Kidney epithelial cell (primary cell): ENCODE results near the gene HELZ2. TPM values are rescaled to one million over a fixed set of nuclear protein-coding genes. Genes with fewer than 3 reads are reported as not detected.
"Not testable (repeated sequence)": the region's sequence is repeated elsewhere in the genome, so short reads cannot be mapped to it uniquely, and the experiment has no call there.

Source experiments
- DNase-seq: peaks from one replicate; pipeline ENCODE4 v3.0.0-alpha.2; 2010; ENCODE audit warnings: low read depth
- H3K27me3 ChIP-seq: 2 replicates; pipeline ENCODE4 v1.6.0; 2011; ENCODE audit warnings: low read length; ENCODE audit not compliant: control insufficient read depth, insufficient read depth
- H3K36me3 ChIP-seq: 2 replicates; pipeline ENCODE4 v1.5.1; 2011; ENCODE audit warnings: low read length; ENCODE audit not compliant: control insufficient read depth, insufficient read depth
- H3K4me3 ChIP-seq: 2 replicates; pipeline ENCODE4 v1.5.1; 2011; ENCODE audit warnings: low read depth, mild to moderate bottlenecking, control low read depth, low read length
- total RNA-seq: library from RNA; depleted of rRNA; stranded (reverse); fragments of >200 nt; gene quantifications from 2 replicates; pipeline ENCODE4 v1.2.3, GENCODE V29; 2015
- TF ChIP-seq, protein P1 (sequence below): IDR thresholded peaks from 2 replicates; pipeline ENCODE4 v1.5.1; 2011; ENCODE audit warnings: mild to moderate bottlenecking, moderate library complexity, low read length, control low read depth, inconsistent platforms; ENCODE audit not compliant: insufficient read depth, poor library complexity, severe bottlenecking

HELZ2 gene
- total RNA-seq, 1 donor from 2014 or later = 69.2 TPM

DNA sequence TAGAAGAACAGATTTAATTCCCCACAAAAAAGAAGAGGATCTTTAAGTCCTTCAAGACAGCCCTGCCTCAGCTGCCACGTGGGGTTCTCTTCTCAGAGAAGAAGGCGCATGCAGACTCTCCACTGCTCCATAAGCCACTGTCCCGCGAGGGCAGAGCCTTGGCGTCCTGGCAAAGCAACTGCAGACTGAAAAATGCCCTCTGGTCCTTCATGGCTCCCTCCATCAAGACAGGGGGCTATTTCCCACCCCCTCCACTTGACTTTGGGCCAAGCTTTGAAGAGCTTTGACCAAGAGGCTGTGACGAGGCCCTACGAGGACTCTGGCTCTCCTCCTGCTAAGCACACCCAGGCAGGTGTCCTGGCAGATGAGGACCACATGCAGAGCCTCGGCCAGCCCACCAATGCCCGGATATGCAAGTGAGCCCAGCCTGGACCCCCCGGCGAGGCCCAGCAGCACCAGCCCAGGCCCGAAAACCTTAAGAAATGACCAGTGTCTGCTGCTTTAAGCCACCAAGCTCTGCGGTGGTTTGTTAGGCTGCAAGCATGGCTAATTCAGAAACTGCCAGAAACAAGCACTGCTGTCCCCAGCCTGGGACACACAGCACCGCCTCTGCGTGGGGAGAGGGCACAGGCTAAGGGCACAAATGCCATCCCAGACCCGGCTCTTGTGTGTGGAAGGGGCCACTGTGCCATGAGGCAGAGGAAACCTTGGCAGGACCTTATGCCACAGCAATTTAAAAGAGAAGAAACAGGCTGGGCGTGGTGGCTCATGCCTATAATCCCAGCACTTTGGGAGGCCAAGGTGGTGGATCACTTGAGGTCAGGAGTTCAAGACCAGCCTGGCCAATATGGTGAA, 36.8 kb upstream of the HELZ2 start:
- DNase-seq = no peak
- TF ChIP-seq, protein P1, sequence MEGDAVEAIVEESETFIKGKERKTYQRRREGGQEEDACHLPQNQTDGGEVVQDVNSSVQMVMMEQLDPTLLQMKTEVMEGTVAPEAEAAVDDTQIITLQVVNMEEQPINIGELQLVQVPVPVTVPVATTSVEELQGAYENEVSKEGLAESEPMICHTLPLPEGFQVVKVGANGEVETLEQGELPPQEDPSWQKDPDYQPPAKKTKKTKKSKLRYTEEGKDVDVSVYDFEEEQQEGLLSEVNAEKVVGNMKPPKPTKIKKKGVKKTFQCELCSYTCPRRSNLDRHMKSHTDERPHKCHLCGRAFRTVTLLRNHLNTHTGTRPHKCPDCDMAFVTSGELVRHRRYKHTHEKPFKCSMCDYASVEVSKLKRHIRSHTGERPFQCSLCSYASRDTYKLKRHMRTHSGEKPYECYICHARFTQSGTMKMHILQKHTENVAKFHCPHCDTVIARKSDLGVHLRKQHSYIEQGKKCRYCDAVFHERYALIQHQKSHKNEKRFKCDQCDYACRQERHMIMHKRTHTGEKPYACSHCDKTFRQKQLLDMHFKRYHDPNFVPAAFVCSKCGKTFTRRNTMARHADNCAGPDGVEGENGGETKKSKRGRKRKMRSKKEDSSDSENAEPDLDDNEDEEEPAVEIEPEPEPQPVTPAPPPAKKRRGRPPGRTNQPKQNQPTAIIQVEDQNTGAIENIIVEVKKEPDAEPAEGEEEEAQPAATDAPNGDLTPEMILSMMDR = no peak
- Histone ChIP-seq H3K36me3 (no peaks in the 10 kb centered on the region), H3K27me3 (no peaks in the 10 kb centered on the region), H3K4me3 (no peak overlapping the region)

- Histone ChIP-seq H3K36me3 (no peaks in the 10 kb centered on the region), H3K27me3 (no peaks in the 10 kb centered on the region), H3K4me3 (no peak overlapping the region)
- TF ChIP-seq, protein P1 = no peak
- DNase-seq = no peak
Observed at GRCh38 chr20:63606686-63607085, 32.6 kb upstream of the HELZ2 start.

- Histone ChIP-seq H3K27me3 (no peaks in the 10 kb centered on the region), H3K36me3 (no peaks in the 10 kb centered on the region), H3K4me3 (no peak overlapping the region)
- no peak for DNase-seq
- TF ChIP-seq, protein P1 = no peak
Observed at GRCh38 chr20:63602321-63602720, 28.3 kb upstream of the HELZ2 start.

- not testable (repeated sequence) for H3K27me3 ChIP-seq, H3K4me3 ChIP-seq, H3K36me3 ChIP-seq, DNase-seq
Observed at GRCh38 chr20:63601679-63602078, 27.6 kb upstream of the HELZ2 start.

GRCh38 chr20:63599396-63600050, 25.5 kb upstream of the HELZ2 start:
- TF ChIP-seq, protein P1 = no peak
- DNase-seq = no peak
- Histone ChIP-seq H3K4me3 (no peak overlapping the region), H3K36me3 (no peaks in the 10 kb centered on the region), H3K27me3 (no peaks in the 10 kb centered on the region)

- Histone ChIP-seq H3K27me3 (no peaks in the 10 kb centered on the region), H3K36me3 (no peaks in the 10 kb centered on the region), H3K4me3 (no peak overlapping the region)
- TF ChIP-seq, protein P1 = no peak
- DNase-seq = no peak
Observed at GRCh38 chr20:63598479-63599395, 24.7 kb upstream of the HELZ2 start.
